RWPE2 (cell line): Measurements from ENCODE around the gene F2RL2.
A peak's percentile ranks its signal among the peaks of the same experiment; 100 is the strongest.

ENCODE experiments used
- ATAC-seq: fragments of 200-7000 bp; cut with Tn5 transposase; 3 replicates; pipeline ENCODE4 v1.9.1; 2021; ENCODE audit warnings: low read depth
- DNase-seq: peaks from one replicate; pipeline ENCODE4 v3.0.0-alpha.2; 2020; ENCODE audit warnings: low spot score
- H3K27ac ChIP-seq: fragments of 450-650 bp; 2 replicates; pipeline ENCODE4 v1.5.1; 2017; ENCODE audit warnings: mild to moderate bottlenecking; ENCODE audit not compliant: poor library complexity, severe bottlenecking
- H3K27me3 ChIP-seq: fragments of 250-450 bp; sonication (Bioruptor Pico); 2 replicates; pipeline ENCODE4 v1.5.1; 2021; ENCODE audit warnings: mild to moderate bottlenecking, moderate library complexity; ENCODE audit not compliant: insufficient read depth, poor library complexity, severe bottlenecking
- H3K36me3 ChIP-seq: fragments of 250-450 bp; sonication (Bioruptor Pico); 2 replicates; pipeline ENCODE4 v1.5.1; 2020; ENCODE audit warnings: low read depth, mild to moderate bottlenecking, moderate library complexity
- H3K4me1 ChIP-seq: fragments of 250-450 bp; sonication (Bioruptor Pico); 2 replicates; pipeline ENCODE4 v1.5.1; 2021; ENCODE audit warnings: mild to moderate bottlenecking, moderate library complexity; ENCODE audit not compliant: insufficient read depth, poor library complexity, severe bottlenecking
- H3K4me3 ChIP-seq: fragments of 250-450 bp; sonication (Bioruptor Pico); 2 replicates; pipeline ENCODE4 v1.5.1; 2021; ENCODE audit warnings: mild to moderate bottlenecking, moderate library complexity; ENCODE audit not compliant: severe bottlenecking
- H3K9me3 ChIP-seq: fragments of 250-450 bp; sonication (Bioruptor Pico); 2 replicates; pipeline ENCODE4 v1.5.1; 2021; ENCODE audit warnings: mild to moderate bottlenecking, moderate library complexity; ENCODE audit not compliant: severe bottlenecking
- CTCF ChIP-seq: fragments of 450-650 bp; IDR thresholded peaks from one replicate; pipeline ENCODE4 v1.5.1; 2017; ENCODE audit warnings: mild to moderate bottlenecking, moderate library complexity; ENCODE audit not compliant: poor library complexity, severe bottlenecking

F2RL2 gene

DNA sequence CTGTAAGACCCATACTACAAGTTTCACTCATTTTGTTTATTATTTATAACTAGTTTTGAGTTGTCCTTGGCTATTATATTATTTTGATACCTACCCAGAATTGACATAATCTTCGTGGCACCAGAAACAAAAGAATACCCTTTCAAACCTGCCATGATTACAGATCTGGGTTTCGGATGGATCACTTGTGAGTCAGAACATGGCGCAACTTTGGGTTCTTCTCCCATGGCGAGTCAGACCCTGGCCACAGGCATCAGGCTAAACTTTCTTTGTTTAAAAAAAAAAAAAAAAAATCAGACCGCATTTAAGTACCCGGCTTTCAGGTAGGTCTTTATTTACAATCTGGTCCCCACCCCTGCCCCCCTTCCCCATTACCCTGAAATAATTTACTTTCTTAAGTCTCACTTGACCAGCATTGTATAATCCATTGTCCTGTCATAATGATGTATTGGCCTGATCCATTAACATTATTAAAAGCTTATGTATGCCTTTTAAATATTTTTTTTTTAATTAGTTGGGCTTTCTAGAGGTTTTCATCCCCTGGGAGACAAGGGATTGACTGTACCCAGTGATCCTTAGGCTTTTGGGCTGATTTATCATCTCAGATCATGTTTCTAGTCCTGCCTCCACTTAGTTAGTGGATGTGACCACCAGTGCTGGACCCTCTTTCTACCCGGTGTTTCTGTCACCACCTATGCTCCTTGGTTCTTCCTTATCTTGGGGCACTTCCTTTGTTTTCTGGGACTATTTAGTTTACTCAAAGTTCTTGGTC is 43.9 kb downstream of the F2RL2 start:
- H3K9me3 ChIP-seq, result no peaks in the 10 kb centered on the region
- no peaks in the 10 kb centered on the region for H3K36me3 ChIP-seq
- peaks cover 2% of the 10 kb centered on the region for H3K4me1 ChIP-seq
- H3K27me3 ChIP-seq, result no peaks in the 10 kb centered on the region
- no peak overlapping the region for H3K27ac ChIP-seq
- no peak for TF ChIP-seq CTCF
- no peak overlapping the region for H3K4me3 ChIP-seq
- DNase-seq, result no peak
- ATAC-seq, result peak; percentile 87

- ATAC-seq (no peak), DNase-seq (no peak)
- H3K4me1 ChIP-seq, result peaks cover 2% of the 10 kb centered on the region
- no peaks in the 10 kb centered on the region for H3K9me3 ChIP-seq
- TF ChIP-seq CTCF, result no peak
- no peaks in the 10 kb centered on the region for H3K27me3 ChIP-seq
- H3K27ac ChIP-seq, result no peak overlapping the region
- no peak overlapping the region for H3K4me3 ChIP-seq
- H3K36me3 ChIP-seq, result no peaks in the 10 kb centered on the region
Measured at GRCh38 chr5:76576996-76577395, 46.2 kb downstream of the F2RL2 start.

GRCh38 chr5:76576450-76576849 is 46.8 kb downstream of the F2RL2 start:
- Histone ChIP-seq H3K4me1 (peaks cover 2% of the 10 kb centered on the region), H3K36me3 (no peaks in the 10 kb centered on the region), H3K27me3 (no peaks in the 10 kb centered on the region), H3K4me3 (no peak overlapping the region), H3K9me3 (no peaks in the 10 kb centered on the region), H3K27ac (no peak overlapping the region)
- no peak for ATAC-seq
- TF ChIP-seq CTCF, result no peak
- no peak for DNase-seq

DNA sequence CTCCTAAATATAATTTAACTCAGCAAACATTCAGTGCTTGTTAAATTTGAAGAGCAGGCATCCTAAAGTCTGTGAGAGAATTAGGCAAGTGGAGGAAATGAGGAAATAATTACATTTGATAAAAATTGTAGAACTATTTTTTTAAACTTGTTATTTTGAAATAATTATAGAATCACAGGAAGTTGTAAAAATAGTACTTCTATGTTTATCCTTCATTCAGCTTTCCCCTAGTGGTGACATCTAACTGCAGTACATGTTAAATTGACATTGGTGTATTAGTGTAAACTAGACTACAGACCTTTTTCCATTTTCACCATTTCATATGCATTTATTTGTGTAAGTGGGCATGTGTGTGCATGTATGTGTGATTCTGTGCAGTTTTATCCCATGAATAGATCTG is 51.6 kb downstream of the F2RL2 start:
- H3K4me3 ChIP-seq, result no peak overlapping the region
- peak; percentile 26 for TF ChIP-seq CTCF
- H3K9me3 ChIP-seq, result no peaks in the 10 kb centered on the region
- DNase-seq (no peak), ATAC-seq (no peak)
- H3K27ac ChIP-seq, result no peak overlapping the region
- no peaks in the 10 kb centered on the region for H3K4me1 ChIP-seq
- no peaks in the 10 kb centered on the region for H3K27me3 ChIP-seq
- H3K36me3 ChIP-seq, result no peaks in the 10 kb centered on the region

DNA sequence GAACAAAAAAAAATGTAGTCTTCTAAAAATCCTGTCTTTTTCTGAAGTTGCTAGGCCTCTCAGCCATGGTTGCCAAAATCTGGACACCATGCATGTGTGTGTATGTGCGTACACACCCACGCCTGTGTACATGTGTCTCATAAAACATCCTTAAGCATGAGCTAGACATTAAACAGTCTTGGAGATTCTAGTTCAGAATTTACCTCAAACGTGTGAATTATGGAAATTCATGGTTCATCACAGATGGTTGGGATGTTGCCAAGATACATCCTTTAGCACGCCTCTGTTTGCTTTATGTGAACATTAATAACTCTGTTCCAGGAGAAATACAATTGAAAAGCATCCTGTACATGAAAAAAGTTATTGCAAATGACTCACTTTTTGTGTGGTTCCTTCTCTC is 53.0 kb downstream of the F2RL2 start:
- ATAC-seq (no peak), DNase-seq (no peak)
- no peaks in the 10 kb centered on the region for H3K9me3 ChIP-seq
- H3K27me3 ChIP-seq, result no peaks in the 10 kb centered on the region
- no peak for TF ChIP-seq CTCF
- no peaks in the 10 kb centered on the region for H3K4me1 ChIP-seq
- H3K4me3 ChIP-seq, result no peak overlapping the region
- no peak overlapping the region for H3K27ac ChIP-seq
- no peaks in the 10 kb centered on the region for H3K36me3 ChIP-seq
